GM19193 (cell line): ENCODE measurements around the gene DIAPH3.

Experiments
- POLR2A ChIP-seq: IDR thresholded peaks from 4 replicates; pipeline ENCODE4 v1.6.1; 2011; ENCODE audit not compliant: insufficient read depth, insufficient read length; ENCODE audit errors: extremely low read depth

The DIAPH3 gene

DNA sequence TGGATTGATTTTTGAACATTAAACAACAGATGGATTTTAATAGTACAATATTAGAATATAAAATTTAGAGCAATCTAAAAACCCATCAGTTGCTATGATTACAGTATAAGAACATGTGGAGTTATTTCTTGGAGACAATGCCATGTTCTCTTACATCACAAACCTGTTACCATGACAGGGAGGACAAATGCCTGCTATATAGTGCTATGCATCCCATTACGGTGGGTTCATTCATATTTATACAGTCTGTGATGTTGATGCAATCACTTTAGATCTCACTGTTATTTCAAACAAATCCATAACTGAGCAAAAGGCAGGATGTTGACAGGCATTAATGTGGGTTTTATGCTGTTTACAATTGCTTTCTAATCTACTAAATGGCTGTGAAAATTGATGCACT, 467.5 kb downstream of the DIAPH3 start:
- TF ChIP-seq POLR2A: no peak

DNA sequence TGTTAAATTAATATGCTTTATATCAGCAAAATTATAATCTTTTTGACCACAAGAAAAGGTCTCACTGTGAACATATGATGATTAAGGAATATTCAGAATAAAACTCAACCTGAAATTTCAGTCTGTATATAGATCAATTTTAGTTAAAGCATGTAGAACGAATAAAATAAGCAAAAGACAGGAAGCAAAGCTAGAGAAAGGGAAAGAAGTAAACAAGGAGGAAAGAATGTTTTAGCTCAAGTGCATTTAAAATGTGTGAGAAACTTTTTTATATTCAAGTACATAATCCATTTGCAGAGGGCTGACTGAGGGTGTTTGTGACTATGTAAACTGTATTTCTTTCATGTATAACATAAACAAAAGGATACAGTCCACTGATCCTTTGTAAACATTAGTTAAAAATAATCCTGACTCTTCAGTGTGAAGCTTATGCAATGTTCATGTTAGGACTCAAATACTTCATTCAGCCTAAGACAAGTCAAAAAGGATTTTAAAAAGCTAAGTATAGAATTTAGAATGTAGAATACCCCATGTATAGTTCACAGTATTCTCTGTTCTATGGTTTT, 472.1 kb downstream of the DIAPH3 start:
- TF ChIP-seq POLR2A: no peak

DNA sequence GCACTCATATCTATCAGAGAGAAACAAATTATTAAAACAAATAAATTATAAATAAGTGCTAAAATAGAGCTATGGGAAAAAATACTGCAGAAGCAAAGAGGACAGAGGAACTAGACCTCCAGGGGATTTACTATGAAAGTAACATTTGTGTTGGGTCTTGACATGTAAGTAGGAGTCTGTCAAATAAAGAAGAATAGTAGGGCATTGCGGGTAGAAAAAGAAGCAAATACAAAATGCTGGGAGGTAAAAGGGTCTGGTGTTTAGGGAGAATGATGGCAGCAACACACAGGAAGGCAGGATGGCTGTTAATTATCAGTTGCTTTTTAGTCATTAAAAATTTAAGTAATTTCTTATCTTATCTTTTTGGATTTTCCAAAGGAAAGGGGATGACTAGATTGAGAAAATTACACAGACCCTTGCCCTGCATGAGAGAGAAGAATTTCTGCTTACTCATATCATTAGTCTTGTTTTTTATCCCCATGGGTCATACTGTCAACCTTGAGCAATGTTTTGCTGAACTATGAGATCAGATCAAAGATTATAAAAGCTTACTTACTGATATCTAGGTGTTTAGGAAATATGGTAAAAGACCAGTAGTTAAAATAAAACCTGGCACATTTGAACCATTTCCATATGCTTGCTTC, 472.7 kb downstream of the DIAPH3 start:
- no peak for TF ChIP-seq POLR2A

DNA sequence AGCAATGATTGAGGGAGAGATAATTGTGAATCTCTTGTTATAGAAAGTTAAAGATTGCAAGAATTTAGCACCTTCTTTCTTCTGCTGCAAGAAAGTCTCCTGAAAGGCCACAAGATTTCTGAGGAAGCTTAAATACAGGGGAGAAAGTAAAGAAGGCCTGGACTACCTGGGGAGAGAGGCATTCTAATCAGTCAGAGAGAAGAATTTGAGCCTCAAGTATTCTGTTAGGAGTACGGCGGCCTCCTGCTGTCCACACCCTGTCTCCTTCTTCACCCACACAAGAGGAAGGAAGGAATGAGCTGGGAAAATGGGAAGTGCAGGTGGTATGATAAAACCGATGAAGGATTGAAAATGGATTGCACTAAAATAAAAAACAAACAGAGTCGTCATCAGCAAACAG, 474.7 kb downstream of the DIAPH3 start:
- no peak for TF ChIP-seq POLR2A

DNA sequence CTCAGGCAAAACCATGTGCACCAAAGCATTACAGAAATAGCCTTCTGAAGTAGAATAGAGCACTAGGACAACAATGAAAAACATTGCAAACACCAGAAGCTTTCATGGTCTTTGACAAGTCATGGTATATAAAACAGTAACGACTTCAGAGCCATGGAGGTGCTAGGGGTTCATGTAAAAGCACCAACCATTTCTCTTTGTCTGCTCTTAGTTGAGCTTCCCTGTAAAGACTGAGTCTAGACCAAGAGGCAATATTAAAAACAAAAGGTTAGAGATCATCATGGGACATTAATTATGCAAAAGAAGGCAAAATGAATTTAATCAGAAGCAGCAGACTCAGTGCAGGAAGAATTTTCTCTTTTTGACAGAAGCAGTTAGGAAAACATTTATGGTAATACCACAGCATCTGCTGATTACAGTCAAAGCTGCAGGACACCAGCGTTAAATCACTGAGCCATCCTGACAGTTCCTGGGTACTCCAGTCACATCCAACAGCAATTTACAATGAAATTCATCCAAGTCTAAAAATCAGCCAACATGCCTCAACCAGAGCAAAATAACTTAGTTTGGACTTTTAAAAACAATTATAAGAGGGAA, 476.8 kb downstream of the DIAPH3 start:
- TF ChIP-seq POLR2A: no peak

DNA sequence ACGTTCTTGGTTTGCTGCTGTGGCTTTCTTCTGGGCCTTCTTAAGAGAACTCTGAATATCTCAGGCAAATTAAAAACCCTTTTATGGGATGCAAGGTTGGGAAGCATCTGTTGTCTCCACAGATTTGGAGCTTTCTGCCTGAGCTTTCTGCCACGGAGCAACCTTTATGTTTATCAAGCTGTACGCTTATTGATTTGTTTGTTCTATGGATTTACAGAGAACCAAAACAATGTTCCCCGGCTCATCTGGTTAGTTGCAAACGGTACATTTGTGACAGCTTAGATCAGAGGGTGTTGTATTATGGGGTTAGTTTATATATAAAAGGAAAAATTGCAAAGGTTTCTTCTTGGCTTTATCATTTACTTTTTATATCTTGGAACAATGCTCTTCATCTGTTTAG, 479.6 kb downstream of the DIAPH3 start:
- TF ChIP-seq POLR2A: no peak

DNA sequence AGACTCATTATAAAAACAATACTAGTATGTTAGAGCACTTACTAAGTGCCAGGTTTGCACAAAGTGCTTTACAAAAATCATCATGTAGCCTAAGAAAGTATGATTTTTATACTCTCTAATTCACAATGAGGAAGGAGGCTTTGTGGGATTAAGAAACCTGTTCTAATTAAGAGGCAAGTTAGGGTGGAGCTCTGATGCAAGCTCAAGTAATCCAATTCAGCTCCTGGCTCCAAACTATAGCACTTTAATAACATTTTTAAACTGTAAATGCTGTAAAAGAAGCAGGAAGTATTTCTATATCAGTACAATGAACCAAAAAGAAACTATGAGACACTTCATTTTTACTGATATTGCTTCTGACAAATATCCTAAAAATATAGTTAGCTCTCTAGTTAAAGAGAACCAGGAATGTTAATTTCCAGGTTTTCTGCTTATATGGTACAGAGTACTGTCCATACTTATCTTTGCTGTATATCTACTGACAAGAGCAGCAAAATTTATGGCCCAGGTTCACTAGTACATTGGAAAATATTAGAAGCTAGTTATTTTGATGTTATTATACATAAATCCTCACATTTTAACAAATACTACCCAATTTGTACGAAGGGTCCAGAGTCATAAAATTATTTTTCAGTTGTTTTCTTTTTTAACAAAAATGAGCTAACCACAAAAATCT, 482.0 kb downstream of the DIAPH3 start:
- no peak for TF ChIP-seq POLR2A

DNA sequence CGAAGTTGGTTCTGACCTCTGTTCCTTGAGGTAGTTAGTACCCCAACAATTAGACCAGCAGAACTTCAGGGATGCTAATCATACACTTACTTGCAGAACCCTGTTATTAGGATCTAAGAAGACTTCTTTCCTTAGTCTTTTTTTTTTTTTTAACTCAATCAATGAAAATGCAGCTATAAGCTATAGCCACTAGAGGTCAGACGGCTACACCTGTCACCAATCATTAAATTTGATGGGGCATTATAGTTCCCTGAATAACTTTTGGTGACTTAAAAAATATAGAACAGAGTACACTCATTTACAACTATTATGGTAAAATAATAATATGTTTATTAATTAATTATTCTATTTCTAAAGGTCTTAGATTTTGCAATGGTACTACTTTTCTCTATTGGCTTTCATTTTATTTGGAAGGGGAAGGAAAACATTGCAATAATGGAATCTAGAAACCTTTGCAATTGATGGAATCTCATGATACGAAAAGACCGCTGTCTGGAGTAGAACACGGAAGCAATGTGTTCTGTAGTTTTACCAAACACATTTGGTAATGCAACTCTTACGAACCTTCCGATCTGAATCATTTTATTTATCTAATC, 483.2 kb downstream of the DIAPH3 start:
- no peak for TF ChIP-seq POLR2A

DNA sequence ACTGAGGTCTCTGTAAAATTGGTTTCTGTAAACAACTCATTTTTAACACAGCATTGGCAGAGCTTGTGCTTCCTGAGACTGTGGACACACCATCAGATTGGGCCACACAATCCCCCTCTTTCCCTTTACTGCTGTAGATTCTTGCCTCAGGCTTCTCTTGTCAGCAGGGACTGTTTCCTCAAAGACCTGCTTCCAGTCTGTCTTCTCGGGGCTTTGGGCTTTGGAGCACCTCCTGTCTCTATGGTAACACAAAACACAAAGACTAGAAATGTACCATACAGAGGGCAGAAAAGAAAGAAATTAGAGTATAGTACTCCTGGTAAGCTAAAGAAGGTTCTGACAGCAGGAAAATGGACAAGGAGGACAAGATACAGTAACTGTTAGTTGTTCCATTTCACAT, 484.5 kb downstream of the DIAPH3 start:
- TF ChIP-seq POLR2A: no peak

DNA sequence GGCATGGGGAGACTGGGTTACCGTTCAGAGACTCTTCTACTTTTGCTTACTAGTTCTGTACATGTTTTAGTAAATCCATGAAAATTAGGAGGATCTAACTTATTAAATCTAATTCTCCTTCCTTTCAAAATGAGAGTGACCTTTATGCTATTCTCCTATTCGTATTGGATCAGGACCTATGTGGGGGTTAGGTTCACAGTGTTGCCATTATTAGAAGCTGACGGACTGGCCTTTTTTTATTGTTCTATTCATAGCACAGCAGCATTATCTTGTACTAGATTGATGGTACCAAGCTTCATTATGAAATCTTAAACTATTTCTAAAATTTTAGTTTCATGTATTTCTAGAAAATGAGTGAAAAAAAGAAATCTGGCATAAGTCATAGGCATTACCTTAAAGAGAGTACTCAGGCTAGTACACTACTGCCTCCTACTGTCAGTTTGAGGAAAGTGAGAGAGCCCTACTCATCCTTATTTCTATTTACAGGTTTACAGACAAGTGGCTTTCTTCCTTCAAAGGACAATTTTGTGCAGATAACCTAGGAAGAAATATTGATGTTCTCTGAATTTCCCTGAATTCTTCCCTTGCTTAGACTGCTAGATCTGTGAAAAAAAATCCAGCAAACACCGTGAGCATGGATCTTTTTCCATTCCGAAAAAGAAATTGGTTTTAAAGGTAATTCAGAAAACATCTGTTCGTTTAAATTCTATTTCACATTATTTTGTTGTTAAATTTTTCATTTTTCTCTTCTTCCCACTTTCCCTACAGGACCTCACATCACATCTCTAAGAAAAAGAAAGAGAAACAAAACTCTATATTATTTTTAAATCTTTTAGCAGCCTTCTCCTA, 485.5 kb downstream of the DIAPH3 start:
- no peak for TF ChIP-seq POLR2A

DNA sequence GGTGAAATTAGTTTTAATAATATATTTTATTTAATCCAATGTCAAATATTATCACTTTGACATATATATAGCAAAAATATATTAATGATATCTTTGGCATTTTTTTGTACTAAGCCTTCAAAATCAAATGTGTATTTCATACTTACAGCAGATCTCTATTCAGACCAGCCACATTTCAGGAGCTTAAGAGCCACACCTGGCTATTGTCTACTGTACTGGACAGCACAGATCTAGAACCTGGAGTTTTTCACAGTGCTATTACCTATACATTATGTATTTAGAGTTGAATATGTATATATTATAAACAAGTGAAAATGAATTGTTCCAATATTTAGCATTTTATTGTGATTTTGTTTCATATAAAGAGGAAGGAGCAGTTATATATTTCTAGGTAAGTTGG, 486.3 kb downstream of the DIAPH3 start:
- TF ChIP-seq POLR2A: no peak

DNA sequence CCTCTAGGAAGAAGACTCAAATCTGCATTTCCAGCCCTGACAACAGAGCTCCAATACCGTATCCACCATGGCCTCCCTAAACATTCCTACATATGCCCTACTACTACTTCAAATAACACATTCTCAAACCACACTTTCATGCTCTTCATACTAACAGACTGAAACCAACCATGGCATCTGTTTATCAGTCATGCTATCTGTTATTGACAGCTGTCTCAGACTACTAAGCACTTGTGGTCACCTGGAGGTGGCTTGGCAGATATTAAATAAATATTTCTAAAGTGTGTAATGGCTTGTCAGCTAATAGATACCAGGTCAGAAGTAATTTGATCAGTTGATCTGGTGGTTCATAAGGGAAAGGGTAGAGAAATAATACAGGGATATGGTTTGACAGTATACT, 489.1 kb downstream of the DIAPH3 start:
- no peak for TF ChIP-seq POLR2A

DNA sequence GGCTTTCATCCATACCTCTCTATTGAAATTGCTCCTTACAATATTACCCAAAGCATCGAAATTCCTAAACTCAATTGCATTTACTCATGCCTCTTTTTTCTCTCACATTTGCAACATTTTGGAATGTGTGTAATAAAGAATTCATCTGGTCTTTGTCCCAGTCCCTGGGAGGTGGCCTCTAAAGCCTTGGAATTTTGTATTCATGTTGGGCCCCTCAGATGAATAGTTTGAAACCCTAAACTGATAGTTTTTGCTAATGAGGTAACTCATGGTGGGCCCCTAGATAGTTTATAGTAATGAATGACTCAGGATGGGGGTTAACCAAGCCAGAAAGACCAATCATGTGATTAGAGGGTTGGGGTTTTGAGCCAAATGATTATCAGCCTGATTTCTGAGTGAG, 490.4 kb downstream of the DIAPH3 start:
- TF ChIP-seq POLR2A: no peak

DNA sequence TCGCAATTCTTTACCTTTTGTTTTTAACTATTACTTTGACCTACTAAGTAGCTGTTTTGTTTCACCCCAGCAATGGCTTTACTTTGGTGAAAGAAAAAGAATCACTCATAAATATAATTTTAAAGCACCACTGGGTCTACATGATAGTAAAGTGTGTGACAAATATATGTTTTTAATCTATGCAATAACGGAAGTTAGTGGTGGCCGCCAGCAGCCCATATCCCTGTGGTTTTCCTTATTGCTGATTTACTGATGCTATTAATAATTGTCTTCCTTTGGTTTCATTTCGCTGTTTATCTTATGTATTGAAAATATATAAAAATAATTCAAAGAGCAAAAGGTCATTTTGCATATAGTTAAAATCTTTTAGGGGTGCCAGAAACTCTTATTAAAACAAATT, 491.3 kb downstream of the DIAPH3 start:
- no peak for TF ChIP-seq POLR2A

DNA sequence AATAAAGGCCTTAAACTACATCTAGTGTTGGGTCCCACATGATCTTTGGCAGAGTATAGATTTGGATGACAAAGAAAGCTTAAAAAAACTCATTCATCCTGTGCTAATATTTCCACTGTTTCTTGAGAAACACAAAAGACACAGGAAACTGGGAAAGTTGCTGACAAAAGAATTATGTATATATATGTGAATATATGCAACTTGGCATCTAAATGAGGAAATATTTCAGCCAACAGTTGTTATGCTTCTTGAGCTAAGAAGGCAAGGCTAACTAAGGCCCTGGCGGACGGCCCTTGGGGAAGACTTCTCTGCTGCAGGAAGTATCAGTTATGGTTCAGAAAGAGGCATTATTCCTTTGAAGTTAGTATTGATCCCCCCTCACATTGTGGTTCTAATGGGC, 491.8 kb downstream of the DIAPH3 start:
- no peak for TF ChIP-seq POLR2A
